Loucy (cell line): ENCODE measurements around the gene MRPL53.

ENCODE experiments used
- H2AFZ ChIP-seq: fragments of 200-600 bp; sonication (generic); 2 replicates; pipeline ENCODE4 v1.6.0; 2016; ENCODE audit warnings: antibody characterized with exemption, mild to moderate bottlenecking, low read length, moderate library complexity
- H3F3A ChIP-seq: fragments of 200-600 bp; 2 replicates; pipeline ENCODE4 v1.6.0; 2016; ENCODE audit warnings: antibody characterized with exemption, low read depth, mild to moderate bottlenecking
- H3K27me3 ChIP-seq: fragments of 200-600 bp; sonication (generic); 2 replicates; pipeline ENCODE4 v1.6.1; 2014; ENCODE audit warnings: low read length, mild to moderate bottlenecking; ENCODE audit not compliant: insufficient read depth, poor library complexity, severe bottlenecking
- H3K36me3 ChIP-seq: fragments of 200-600 bp; sonication (generic); 2 replicates; pipeline ENCODE4 v1.6.1; 2016; ENCODE audit warnings: low read length; ENCODE audit not compliant: insufficient read depth
- H3K4me1 ChIP-seq: fragments of 200-600 bp; sonication (generic); 2 replicates; pipeline ENCODE4 v1.5.1; 2014; ENCODE audit warnings: low read length, mild to moderate bottlenecking; ENCODE audit not compliant: insufficient read depth, poor library complexity, severe bottlenecking
- H3K4me2 ChIP-seq: fragments of 200-600 bp; sonication (generic); 2 replicates; pipeline ENCODE4 v1.6.0; 2014; ENCODE audit warnings: antibody characterized with exemption, low read length, low read depth, mild to moderate bottlenecking; ENCODE audit not compliant: poor library complexity, severe bottlenecking
- H3K4me3 ChIP-seq: fragments of 200-600 bp; sonication (generic); 2 replicates; pipeline ENCODE4 v1.5.1; 2014; ENCODE audit warnings: low read length, mild to moderate bottlenecking, mixed read lengths; ENCODE audit not compliant: poor library complexity, severe bottlenecking
- H3K79me2 ChIP-seq: fragments of 200-600 bp; sonication (generic); 2 replicates; pipeline ENCODE4 v1.6.1; 2014; ENCODE audit warnings: low read length; ENCODE audit not compliant: insufficient read depth
- H3K9ac ChIP-seq: fragments of 200-600 bp; sonication (generic); 2 replicates; pipeline ENCODE4 v1.6.0; 2014; ENCODE audit warnings: mild to moderate bottlenecking, low read depth, low read length, moderate library complexity; ENCODE audit not compliant: poor library complexity, severe bottlenecking
- H3K9me2 ChIP-seq: fragments of 200-600 bp; sonication (generic); replicated peaks from 2 replicates; pipeline ENCODE4 v1.6.1; 2016; ENCODE audit warnings: low read depth, low read length, mixed read lengths
- H3K9me3 ChIP-seq: fragments of 200-600 bp; sonication (generic); 2 replicates; pipeline ENCODE4 v1.6.1; 2014; ENCODE audit warnings: mild to moderate bottlenecking, antibody characterized with exemption, low read length, low read depth; ENCODE audit not compliant: insufficient read depth
- H4K20me1 ChIP-seq: fragments of 200-600 bp; sonication (generic); 2 replicates; pipeline ENCODE4 v1.6.0; 2014; ENCODE audit warnings: antibody characterized with exemption, low read length, mild to moderate bottlenecking; ENCODE audit not compliant: insufficient read depth, poor library complexity, severe bottlenecking
- CTCF ChIP-seq: fragments of 200-600 bp; sonication (generic); conservative IDR thresholded peaks from 2 replicates; pipeline ENCODE4 v1.5.1; 2014; ENCODE audit warnings: mild to moderate bottlenecking, antibody characterized with exemption, low read length
- EZH2phosphoT487 ChIP-seq: fragments of 200-600 bp; IDR thresholded peaks from 2 replicates; pipeline ENCODE4 v1.6.1; 2018; ENCODE audit warnings: antibody characterized with exemption, mild to moderate bottlenecking, moderate library complexity, borderline replicate concordance

MRPL53 gene

GRCh38 chr2:74426181-74426758 lies 46.2 kb downstream of the MRPL53 start:
- TF ChIP-seq CTCF: no peak
- no peak for TF ChIP-seq EZH2phosphoT487
- no peaks in the 10 kb centered on the region for H4K20me1 ChIP-seq
- H3K9ac ChIP-seq: no peak overlapping the region
- no peaks in the 10 kb centered on the region for H3F3A ChIP-seq
- H2AFZ ChIP-seq: no peak overlapping the region
- H3K79me2 ChIP-seq: peaks cover 14% of the 10 kb centered on the region; the same call in 1 of the 2 replicates
- no peak overlapping the region for H3K4me2 ChIP-seq
- no peaks in the 10 kb centered on the region for H3K9me2 ChIP-seq
- H3K4me3 ChIP-seq: no peak overlapping the region
- peaks cover 9% of the 10 kb centered on the region for H3K4me1 ChIP-seq
- no peaks in the 10 kb centered on the region for H3K27me3 ChIP-seq
- no peaks in the 10 kb centered on the region for H3K9me3 ChIP-seq
- peaks cover 5% of the 10 kb centered on the region; the same call in 1 of the 2 replicates for H3K36me3 ChIP-seq

GRCh38 chr2:74425523-74425922 lies 47.0 kb downstream of the MRPL53 start:
- Histone ChIP-seq H3F3A (no peaks in the 10 kb centered on the region), H3K9me3 (no peaks in the 10 kb centered on the region), H3K9me2 (no peaks in the 10 kb centered on the region), H2AFZ (no peak overlapping the region), H3K4me3 (no peak overlapping the region), H4K20me1 (no peaks in the 10 kb centered on the region), H3K4me2 (no peak overlapping the region), H3K79me2 (peaks cover 14% of the 10 kb centered on the region; the same call in 1 of the 2 replicates), H3K9ac (no peak overlapping the region), H3K4me1 (peaks cover 15% of the 10 kb centered on the region), H3K27me3 (no peaks in the 10 kb centered on the region), H3K36me3 (peaks cover 5% of the 10 kb centered on the region; the same call in 1 of the 2 replicates)
- TF ChIP-seq CTCF: no peak
- no peak for TF ChIP-seq EZH2phosphoT487

GRCh38 chr2:74424995-74425406 lies 47.5 kb downstream of the MRPL53 start:
- H3K9me2 ChIP-seq: no peaks in the 10 kb centered on the region

More at GRCh38 chr2:74424995-74425406, 47.5 kb downstream of the MRPL53 start:
- Histone ChIP-seq H3K36me3 (peaks cover 5% of the 10 kb centered on the region; the same call in 1 of the 2 replicates), H3K27me3 (no peaks in the 10 kb centered on the region), H4K20me1 (no peaks in the 10 kb centered on the region), H3K4me1 (peaks cover 20% of the 10 kb centered on the region), H3K9me3 (no peaks in the 10 kb centered on the region), H3K9ac (no peak overlapping the region), H3K4me2 (no peak overlapping the region), H3F3A (no peaks in the 10 kb centered on the region), H3K79me2 (peaks cover 14% of the 10 kb centered on the region; the same call in 1 of the 2 replicates), H3K4me3 (no peak overlapping the region), H2AFZ (no peak overlapping the region)
- TF ChIP-seq EZH2phosphoT487: no peak
- TF ChIP-seq CTCF: no peak
